ENCODE measurements around the gene SWAP70.
A peak's percentile ranks its signal among the peaks of the same experiment; 100 is the strongest.
"Not testable (repeated sequence)": the region's sequence is repeated elsewhere in the genome, so short reads cannot be mapped to it uniquely, and the experiment has no call there.

Gene SWAP70

GRCh38 chr11:9692691-9693090 is 28.8 kb downstream of the SWAP70 start:
- peak; percentile 70 for DNase-seq (ENCODE audit: low spot score)

DNA sequence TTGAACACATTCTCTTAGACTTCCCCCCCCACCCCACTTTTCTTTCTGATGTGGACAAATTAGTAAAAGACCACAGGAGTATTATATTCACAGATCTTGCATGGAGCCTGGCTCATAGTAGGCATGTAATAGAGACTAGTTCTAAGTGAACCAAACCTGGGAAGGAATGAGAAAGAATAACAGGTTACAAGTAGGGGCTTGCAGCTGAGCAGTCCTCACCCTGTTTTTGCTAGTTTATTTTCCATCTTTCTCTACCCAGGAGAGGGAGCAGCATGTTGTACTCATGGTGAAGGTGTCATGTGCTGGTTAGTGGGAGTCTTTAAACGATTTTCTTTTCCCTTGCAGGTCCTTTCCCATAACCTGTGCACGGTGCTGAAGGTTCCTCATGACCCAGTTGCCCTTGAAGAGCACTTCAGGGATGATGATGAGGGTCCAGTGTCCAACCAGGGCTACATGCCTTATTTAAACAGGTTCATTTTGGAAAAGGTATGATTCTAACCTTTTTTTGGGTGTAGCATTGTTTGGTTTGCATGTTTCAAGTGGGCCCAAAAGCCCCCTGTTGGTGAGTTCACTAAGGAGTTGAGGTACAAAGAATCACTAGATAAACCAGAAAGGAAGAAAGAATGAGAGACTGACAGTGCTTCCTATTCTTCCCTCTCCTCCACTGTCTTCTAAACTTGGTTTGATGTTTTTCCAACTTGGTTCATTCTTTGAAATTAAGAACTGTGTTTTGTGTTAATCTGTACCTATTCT is 30.1 kb downstream of the SWAP70 start:
- DNase-seq (ENCODE audit: low spot score) = peak; percentile 42

DNA sequence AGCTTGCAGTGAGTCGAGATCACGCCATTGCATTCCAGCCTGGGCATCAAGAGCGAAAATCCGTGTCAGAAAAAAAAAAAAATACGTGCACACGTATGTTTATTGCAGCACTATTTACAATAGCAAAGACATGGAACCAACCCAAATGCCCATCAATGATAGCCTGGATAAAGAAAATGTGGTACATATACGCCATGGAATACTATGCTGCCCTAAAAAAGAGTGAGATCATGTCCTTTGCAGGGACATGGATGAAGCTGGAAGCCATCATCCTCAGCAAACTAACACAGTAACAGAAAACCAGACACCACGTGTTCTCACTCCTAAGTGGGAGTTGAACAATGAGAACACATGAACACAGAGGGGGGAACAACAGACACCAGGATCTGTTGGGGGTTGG is 31.4 kb downstream of the SWAP70 start:
- DNase-seq (ENCODE audit: low spot score) = not testable (repeated sequence)

DNA sequence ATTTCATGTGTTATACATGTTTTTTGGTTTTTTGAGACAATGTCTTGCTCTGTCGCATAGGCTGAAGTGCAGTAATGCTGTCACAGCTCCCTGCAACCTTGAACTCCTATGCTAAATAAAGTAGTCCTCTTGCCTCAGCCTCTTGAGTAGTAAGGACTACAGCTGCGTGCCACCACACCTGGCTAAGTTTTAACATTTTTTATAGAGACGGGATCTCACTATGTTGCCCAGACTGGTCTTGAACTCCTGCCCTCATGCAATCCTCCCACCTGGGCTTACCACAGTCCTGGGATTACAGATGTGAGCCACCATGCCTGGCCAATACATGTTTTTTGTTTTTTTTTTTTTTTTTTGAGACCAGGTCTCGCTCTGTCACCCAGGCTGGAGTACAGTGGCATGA is 33.9 kb downstream of the SWAP70 start:
- peak; percentile 67 for DNase-seq (ENCODE audit: low spot score)

GRCh38 chr11:9700105-9700801 is 36.4 kb downstream of the SWAP70 start:
- no peak for DNase-seq (ENCODE audit: low spot score)

DNA sequence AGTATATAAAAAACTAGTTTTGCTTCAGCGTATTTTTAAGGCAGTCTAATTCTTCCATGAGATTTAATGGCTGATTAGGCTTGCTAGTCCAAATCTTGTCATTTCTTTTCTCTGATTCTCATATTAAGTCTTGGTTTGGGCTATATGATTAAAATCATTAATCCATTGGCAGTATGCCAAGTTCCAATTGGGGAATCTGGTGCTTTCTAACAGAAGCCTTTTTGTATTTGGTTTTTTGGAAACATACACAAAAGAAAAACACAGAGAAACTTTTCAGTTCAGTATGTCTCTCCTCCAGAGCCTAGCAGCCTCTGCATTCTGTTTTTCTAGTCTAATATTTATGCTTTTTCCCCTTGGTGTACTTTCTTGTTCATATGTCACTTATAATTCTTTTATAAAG is 37.9 kb downstream of the SWAP70 start:
- no peak for DNase-seq (ENCODE audit: low spot score)

DNA sequence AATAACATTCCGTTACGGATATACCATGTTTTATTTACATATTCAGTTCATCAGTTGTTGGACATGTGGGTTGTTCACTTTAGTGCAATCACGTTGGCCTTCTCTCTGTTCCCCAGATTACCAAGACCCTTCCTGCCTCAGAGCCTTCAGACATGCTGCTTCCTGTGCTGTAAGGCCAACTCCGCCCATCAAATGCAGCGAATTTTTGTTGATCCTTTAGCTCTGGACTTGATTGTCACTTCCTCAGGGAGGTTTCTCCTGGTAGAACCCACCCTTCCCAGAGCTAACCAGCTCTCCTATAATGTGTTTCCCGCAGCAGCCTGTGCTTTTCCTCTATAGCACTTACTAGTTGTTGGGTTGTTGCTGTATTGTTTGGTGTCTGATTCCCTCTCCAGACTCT is 39.4 kb downstream of the SWAP70 start:
- no peak for DNase-seq (ENCODE audit: low spot score)

- DNase-seq (ENCODE audit: low spot score) = no peak
Observed at GRCh38 chr11:9704037-9704436, 40.2 kb downstream of the SWAP70 start.

DNA sequence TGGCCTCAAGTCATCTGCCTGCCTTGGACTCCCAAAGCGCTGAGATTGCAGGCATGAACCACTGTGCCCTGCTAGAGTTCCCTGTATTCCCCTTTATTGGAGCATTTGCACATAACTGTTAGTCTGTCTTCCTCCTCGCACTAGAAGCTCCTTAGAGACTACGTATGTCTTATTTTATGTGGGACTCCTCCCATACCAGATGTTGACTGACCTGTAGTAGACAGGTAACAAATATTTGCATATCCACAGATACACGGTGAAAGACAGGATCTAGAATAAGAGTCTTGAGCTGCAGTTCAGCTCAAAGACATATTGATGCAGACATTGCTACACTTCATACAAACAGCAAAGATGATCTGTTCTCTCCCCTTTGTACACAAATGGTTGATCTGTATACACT is 40.7 kb downstream of the SWAP70 start:
- no peak for DNase-seq (ENCODE audit: low spot score)

GRCh38 chr11:9705361-9705760 is 41.5 kb downstream of the SWAP70 start:
- DNase-seq (ENCODE audit: low spot score) = not testable (repeated sequence)

GRCh38 chr11:9708544-9708943 is 44.7 kb downstream of the SWAP70 start:
- DNase-seq (ENCODE audit: low spot score) = no peak

DNA sequence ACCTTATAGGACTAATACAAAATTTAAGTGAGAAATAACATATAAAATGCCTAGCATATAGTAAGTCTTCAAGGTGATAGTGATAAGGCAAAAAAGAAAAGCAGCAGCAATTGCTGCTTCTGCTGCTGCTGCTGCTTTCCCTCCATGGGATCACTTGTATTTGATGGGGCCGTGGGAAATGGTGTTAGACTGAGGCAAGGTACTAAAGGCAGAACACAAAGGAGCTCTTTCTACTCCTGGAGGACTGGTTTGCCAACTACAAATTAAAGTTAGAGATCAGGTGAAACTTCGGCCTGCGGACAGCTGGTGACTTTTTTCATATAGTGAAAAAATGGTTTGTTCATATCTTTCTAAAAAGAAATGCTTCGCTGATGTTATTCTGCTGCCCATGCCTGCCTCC is 46.3 kb downstream of the SWAP70 start:
- DNase-seq (ENCODE audit: low spot score) = no peak

DNA sequence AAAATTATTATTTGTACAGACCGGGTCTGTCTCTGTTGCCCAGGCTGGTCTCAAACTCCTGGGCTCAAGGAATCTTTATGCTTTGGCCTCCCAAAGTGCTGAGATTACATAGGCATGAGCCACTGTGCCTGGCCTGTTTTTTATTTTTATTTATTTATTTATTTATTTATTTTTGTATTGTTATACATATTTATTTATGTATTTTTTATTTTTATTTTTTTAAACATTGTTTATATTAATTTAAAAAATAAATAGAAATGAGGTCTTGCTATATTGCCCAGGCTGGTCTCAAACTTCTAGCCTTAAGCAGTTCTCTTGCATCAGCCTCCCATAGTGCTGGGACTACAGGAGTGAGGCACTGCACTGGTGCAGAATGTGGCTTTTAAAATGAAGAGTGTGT is 47.0 kb downstream of the SWAP70 start:
- DNase-seq (ENCODE audit: low spot score) = no peak

- DNase-seq (ENCODE audit: low spot score) = no peak
Observed at GRCh38 chr11:9711454-9712307, 47.8 kb downstream of the SWAP70 start.

DNA sequence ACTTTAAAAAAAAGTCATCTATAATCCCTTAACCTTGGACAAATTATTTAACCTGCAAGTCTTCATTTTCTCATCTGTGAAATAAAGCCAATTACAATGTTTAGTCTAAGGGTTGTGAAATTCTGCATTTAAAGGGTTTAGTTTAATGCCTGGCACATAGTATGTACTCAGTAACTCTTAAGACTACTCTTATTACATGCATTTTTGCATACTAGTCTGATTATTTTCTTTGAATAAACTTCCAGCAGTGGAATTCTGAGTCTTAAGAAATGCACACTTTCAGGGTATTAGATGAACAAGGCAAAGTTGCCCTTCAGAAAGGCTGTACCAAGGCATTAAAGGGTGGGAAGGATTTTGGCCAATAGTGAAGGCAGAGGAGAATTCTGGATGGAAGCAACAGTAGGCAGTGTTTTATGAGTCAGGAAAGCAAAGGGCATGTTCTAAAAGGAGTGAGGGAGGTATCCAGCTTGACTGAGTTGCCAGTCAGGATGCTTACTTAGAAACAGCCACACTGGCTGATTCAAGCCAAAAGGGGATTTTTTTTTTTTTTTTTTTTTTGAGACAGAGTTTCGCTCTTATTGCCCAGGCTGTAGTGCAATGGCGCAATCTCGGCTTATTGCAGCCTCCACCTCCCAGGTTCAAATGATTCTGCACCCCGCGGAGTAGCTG is 50.5 kb downstream of the SWAP70 start:
- no peak for DNase-seq (ENCODE audit: low spot score)

- peak; percentile 56 for DNase-seq (ENCODE audit: low spot score)
Observed at GRCh38 chr11:9716275-9717039, 52.6 kb downstream of the SWAP70 start.

DNA sequence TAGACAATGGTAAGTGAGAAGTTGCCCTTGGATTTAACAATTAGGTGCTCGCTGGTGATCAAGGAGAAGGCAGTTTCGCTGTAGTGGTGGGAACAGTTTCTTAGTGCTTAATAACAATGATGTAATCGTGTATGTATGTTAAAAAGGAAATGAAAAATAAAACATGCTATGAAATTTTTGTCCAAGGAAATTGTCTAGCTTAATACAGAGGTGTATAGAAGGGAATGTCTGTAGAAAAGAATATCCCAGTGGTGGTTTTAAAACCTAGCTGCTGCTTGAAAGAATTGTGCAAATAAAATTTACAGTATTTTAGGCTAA is 53.1 kb downstream of the SWAP70 start:
- no peak for DNase-seq (ENCODE audit: low spot score)

- DNase-seq (ENCODE audit: low spot score) = no peak
Observed at GRCh38 chr11:9717719-9718118, 53.8 kb downstream of the SWAP70 start.

DNA sequence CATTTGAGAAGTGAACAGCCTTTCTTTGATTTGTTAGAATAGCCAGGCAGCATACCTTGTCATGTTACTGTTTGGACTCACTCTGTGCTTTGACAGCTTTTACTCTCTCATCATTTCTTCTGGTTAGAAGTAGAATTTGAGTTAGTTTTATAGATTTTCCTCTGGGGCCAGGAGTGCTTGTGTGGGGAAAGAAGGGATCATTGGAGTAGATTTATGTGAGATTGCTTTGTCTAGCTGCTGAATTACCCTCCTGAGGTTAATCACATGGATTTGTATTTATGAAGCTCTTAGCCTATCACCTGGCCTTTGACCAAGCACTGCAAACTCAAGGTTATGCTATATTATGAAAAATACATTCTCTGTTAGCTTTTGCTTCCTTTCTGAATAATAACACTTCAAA is 54.3 kb downstream of the SWAP70 start:
- DNase-seq (ENCODE audit: low spot score) = no peak

GRCh38 chr11:9719566-9720289 is 55.9 kb downstream of the SWAP70 start:
- DNase-seq (ENCODE audit: low spot score) = peak; percentile 57

DNA sequence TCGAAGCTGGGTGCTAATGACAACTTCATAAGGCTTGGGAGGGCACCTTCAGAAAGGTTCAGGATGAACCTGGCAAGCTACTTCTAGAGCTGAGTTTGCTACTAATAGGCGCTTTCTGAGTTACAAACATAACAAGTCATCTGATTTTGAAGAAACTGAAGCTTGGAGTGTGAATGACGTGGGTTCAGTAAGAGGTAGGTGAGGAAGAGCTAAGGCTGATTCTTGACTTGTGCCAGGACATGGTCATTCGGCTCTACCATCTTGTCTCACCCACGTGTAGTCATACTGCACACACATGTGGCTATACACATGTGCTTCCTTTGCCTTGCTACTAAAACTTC is 56.4 kb downstream of the SWAP70 start:
- no peak for DNase-seq (ENCODE audit: low spot score)
